Measurements from ENCODE around the gene GPR150. TPM values are rescaled to one million over a fixed set of nuclear protein-coding genes. Genes with fewer than 3 reads are reported as not detected.

The GPR150 gene
- polyA plus RNA-seq, 2 donors = 0.05 TPM; not detected in 1

DNA sequence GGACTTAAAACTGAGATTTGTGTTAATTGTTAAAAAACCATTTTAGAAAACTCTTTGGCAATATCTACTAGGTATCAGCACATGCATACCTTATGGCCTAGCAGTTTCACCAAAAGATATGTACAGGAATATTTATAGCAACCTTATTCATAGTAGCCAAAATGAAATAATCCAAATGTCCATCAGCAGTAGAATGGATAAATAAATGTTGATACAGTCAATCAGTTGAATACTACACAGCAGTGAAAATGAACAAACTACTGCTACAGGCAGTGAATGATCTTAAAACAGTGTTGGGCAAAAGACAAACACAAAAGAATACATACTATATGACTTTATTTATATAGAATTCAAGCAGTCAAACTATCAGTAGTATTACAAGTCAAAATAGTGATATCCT lies 43.1 kb downstream of the GPR150 start:
- no peaks in the 10 kb centered on the region for H3K36me3 ChIP-seq (ENCODE audit: control insufficient read depth in 2 of 2, insufficient read depth in 2 of 2, low read length in 1 of 2)
- no peak overlapping the region for H3K4me3 ChIP-seq (ENCODE audit: low read depth in 1 of 2, low read length in 2 of 2)

DNA sequence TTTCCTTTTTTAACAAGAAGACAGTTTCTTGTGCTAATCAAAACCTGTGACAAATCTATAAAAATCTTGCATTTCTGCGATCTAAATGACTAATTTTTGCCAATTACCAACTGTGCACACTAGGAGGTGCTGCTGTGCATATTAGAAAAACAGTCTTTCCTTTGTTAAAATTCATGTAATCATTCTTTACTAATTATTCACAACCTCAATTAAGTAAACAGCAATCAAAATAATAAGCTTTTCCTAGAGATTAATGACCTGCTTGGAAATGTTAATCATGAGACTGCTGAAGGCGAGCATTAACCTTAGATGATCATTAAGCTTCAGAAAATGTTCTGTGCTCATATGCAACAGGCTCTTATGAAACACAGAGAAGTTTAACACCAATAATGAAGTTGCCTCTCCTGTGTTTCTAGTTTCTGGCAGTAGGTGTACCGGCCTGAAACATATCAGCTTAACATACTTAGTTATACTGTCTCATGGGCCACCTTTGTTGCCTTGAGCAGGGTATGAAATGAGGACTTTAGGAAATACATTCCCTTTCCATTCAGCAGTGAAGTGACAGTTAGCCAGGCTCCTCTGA lies 44.4 kb downstream of the GPR150 start:
- Histone ChIP-seq H3K36me3 (ENCODE audit: control insufficient read depth in 2 of 2, insufficient read depth in 2 of 2, low read length in 1 of 2) (no peaks in the 10 kb centered on the region), H3K27ac (ENCODE audit: low read depth in 2 of 2, low read length in 1 of 2) (peak overlapping the region in 1 of 2 donors; percentile 42), H3K4me1 (ENCODE audit: control insufficient read depth in 2 of 2, insufficient read depth in 2 of 2, low read length in 1 of 2) (no peaks in the 10 kb centered on the region), H3K4me3 (ENCODE audit: low read depth in 1 of 2, low read length in 2 of 2) (no peak overlapping the region), H3K9me3 (ENCODE audit: control insufficient read depth in 2 of 2, insufficient read depth in 1 of 2, low read depth in 1 of 2, low read length in 1 of 2) (no peaks in the 10 kb centered on the region), H3K27me3 (ENCODE audit: control insufficient read depth in 1 of 2, insufficient read depth in 2 of 2, low read length in 2 of 2) (no peaks in the 10 kb centered on the region)
- WGBS, 2 donors = 7 to 11% methylated on average over 3 of the region's 3 CpGs

More for the DNA sequence above, 43.1 kb downstream of the GPR150 start:
- H3K4me1 ChIP-seq (ENCODE audit: control insufficient read depth in 2 of 2, insufficient read depth in 2 of 2, low read length in 1 of 2) = no peaks in the 10 kb centered on the region
- no peaks in the 10 kb centered on the region for H3K9me3 ChIP-seq (ENCODE audit: control insufficient read depth in 2 of 2, insufficient read depth in 1 of 2, low read depth in 1 of 2, low read length in 1 of 2)
- no peaks in the 10 kb centered on the region for H3K27me3 ChIP-seq (ENCODE audit: control insufficient read depth in 1 of 2, insufficient read depth in 2 of 2, low read length in 2 of 2)
- no peak overlapping the region for H3K27ac ChIP-seq (ENCODE audit: low read depth in 2 of 2, low read length in 1 of 2)

DNA sequence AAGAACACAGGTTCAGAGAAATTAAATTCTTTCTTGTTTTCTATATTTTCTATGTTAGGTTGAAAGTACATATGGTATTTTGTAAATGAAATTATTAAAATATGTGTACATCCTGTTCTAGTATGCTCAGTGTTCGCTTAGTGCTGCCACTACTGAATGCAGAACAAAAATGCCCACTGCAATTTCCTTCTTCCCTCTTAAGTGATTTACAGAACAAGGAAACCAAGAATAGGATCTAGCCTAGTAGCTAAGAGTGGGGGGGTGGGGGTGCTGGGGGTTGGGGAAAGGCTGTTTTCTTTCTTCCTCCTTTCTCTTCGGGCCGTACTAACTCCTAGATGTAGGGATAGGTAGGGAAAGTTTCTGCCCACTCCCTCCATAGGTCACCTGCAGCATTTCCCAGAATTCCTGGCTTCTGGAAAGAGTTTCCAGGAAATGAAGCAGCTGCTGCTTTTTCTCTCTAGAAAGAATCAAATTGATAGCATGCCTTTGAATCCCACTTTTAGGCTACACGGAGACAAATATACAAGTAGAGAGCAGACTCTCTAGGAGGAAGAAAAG lies 47.3 kb downstream of the GPR150 start:
- Histone ChIP-seq H3K36me3 (ENCODE audit: control insufficient read depth in 2 of 2, insufficient read depth in 2 of 2, low read length in 1 of 2) (no peaks in the 10 kb centered on the region), H3K27me3 (ENCODE audit: control insufficient read depth in 1 of 2, insufficient read depth in 2 of 2, low read length in 2 of 2) (no peaks in the 10 kb centered on the region), H3K9me3 (ENCODE audit: control insufficient read depth in 2 of 2, insufficient read depth in 1 of 2, low read depth in 1 of 2, low read length in 1 of 2) (no peaks in the 10 kb centered on the region), H3K27ac (ENCODE audit: low read depth in 2 of 2, low read length in 1 of 2) (no peak overlapping the region), H3K4me3 (ENCODE audit: low read depth in 1 of 2, low read length in 2 of 2) (no peak overlapping the region), H3K4me1 (ENCODE audit: control insufficient read depth in 2 of 2, insufficient read depth in 2 of 2, low read length in 1 of 2) (no peaks in the 10 kb centered on the region)
- 68 to 80% methylated on average over 4 of the region's 4 CpGs for WGBS, 2 donors

DNA sequence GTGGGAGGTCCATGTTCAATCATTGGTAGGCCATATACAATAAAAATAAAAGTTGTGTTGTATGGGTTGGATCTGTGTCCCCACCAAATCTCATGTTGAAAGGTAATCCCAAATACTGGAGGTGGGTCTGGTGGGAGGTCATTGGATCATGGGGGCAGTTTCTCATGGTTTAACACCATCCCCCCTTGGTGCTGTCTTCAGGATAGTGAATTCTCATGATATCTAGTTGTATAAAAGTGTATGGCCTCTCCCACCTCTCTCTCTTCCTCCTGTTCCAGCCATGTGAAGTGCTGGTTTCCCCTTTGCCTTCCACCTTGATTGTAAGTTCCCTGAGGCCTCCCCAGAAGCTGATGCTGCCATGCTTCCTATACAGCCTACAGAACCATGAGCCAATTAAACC lies 47.8 kb downstream of the GPR150 start:
- no peaks in the 10 kb centered on the region for H3K9me3 ChIP-seq (ENCODE audit: control insufficient read depth in 2 of 2, insufficient read depth in 1 of 2, low read depth in 1 of 2, low read length in 1 of 2)
- no peak overlapping the region for H3K4me3 ChIP-seq (ENCODE audit: low read depth in 1 of 2, low read length in 2 of 2)
- no peaks in the 10 kb centered on the region for H3K27me3 ChIP-seq (ENCODE audit: control insufficient read depth in 1 of 2, insufficient read depth in 2 of 2, low read length in 2 of 2)
- no peaks in the 10 kb centered on the region for H3K4me1 ChIP-seq (ENCODE audit: control insufficient read depth in 2 of 2, insufficient read depth in 2 of 2, low read length in 1 of 2)
- no peaks in the 10 kb centered on the region for H3K36me3 ChIP-seq (ENCODE audit: control insufficient read depth in 2 of 2, insufficient read depth in 2 of 2, low read length in 1 of 2)
- H3K27ac ChIP-seq (ENCODE audit: low read depth in 2 of 2, low read length in 1 of 2) = no peak overlapping the region

DNA sequence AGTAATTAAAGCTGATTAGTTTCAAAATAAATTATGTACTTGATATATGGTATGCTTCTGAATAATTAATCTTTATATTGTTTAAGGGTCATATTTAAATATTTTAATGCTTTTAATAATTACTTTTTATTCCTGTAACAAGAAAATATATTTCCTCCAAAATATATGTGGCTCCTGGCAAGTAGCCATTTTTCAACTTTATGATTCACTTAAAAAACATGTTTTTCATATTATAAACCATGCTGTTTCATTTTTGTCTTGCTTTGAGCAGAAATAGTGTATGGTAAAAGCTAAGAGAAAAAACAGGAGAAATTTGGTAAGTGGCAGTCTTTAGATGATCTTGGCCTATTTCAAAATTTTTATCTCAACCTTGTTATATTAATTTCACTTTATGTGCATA lies 48.3 kb downstream of the GPR150 start:
- no peaks in the 10 kb centered on the region for H3K4me1 ChIP-seq (ENCODE audit: control insufficient read depth in 2 of 2, insufficient read depth in 2 of 2, low read length in 1 of 2)
- no peaks in the 10 kb centered on the region for H3K27me3 ChIP-seq (ENCODE audit: control insufficient read depth in 1 of 2, insufficient read depth in 2 of 2, low read length in 2 of 2)
- H3K27ac ChIP-seq (ENCODE audit: low read depth in 2 of 2, low read length in 1 of 2) = no peak overlapping the region
- no peaks in the 10 kb centered on the region for H3K36me3 ChIP-seq (ENCODE audit: control insufficient read depth in 2 of 2, insufficient read depth in 2 of 2, low read length in 1 of 2)
- no peaks in the 10 kb centered on the region for H3K9me3 ChIP-seq (ENCODE audit: control insufficient read depth in 2 of 2, insufficient read depth in 1 of 2, low read depth in 1 of 2, low read length in 1 of 2)
- no peak overlapping the region for H3K4me3 ChIP-seq (ENCODE audit: low read depth in 1 of 2, low read length in 2 of 2)

DNA sequence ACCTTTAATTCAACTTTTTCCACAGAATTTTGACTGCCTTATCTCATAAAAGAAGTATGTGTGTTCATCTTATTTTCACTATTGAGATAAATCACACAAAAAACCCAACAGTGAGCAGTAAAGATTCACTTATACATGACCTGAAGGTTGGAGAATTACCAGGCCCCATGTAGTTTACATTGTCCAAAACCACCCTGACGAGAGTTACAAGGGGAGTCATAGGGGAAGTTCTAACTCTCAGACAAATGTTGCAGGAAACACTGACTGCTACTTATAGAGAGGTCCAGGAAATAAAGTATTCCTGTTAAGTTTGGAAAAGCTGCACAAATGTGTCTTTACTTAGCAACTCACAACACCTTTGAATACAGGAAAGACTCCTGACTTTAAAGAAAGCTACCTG lies 48.8 kb downstream of the GPR150 start:
- no peak overlapping the region for H3K27ac ChIP-seq (ENCODE audit: low read depth in 2 of 2, low read length in 1 of 2)
- WGBS, 2 donors = 76 to 85% methylated on average over 1 of the region's 1 CpG
- H3K27me3 ChIP-seq (ENCODE audit: control insufficient read depth in 1 of 2, insufficient read depth in 2 of 2, low read length in 2 of 2) = no peaks in the 10 kb centered on the region
- no peaks in the 10 kb centered on the region for H3K36me3 ChIP-seq (ENCODE audit: control insufficient read depth in 2 of 2, insufficient read depth in 2 of 2, low read length in 1 of 2)
- H3K4me3 ChIP-seq (ENCODE audit: low read depth in 1 of 2, low read length in 2 of 2) = no peak overlapping the region
- H3K4me1 ChIP-seq (ENCODE audit: control insufficient read depth in 2 of 2, insufficient read depth in 2 of 2, low read length in 1 of 2) = no peaks in the 10 kb centered on the region
- H3K9me3 ChIP-seq (ENCODE audit: control insufficient read depth in 2 of 2, insufficient read depth in 1 of 2, low read depth in 1 of 2, low read length in 1 of 2) = no peaks in the 10 kb centered on the region

DNA sequence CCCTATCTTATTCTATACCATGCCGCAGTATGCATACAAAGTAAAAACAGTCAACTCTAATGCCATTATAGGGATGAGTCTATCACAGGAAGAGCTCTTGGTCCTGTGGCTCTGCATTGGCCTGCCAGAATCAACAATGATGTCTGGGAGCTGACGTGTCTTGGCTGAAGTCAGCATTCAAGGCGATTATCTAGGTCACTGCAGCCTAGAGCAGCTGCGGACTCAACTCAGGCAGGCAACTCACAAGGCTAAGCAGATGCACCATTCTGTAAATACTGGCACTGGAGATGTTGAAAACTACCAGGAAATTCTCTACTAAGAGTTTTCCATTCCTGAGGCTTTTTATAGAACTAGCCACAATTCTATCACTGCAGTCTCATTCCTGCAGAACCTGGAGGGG lies 49.7 kb downstream of the GPR150 start:
- H3K27ac ChIP-seq (ENCODE audit: low read depth in 2 of 2, low read length in 1 of 2) = no peak overlapping the region
- no peak overlapping the region for H3K4me3 ChIP-seq (ENCODE audit: low read depth in 1 of 2, low read length in 2 of 2)

DNA sequence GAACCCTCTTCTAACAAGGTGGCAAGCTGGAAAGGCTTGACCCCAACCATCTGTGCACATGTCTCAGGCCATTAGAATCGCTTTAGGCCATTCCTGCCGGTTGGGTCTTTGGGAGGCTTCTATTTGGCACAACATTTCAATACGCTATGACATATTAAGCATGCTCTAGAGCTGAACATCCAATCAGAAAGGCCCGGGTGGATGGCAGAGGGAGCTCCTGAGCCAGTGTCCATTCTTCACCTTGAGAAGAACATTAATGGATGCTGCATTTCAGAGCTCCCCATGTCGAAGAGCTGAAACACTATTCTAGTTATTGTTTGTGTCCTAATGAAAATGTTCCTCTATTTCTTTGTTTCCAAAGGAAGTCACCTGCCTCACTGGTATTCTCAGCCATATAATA lies 50.1 kb downstream of the GPR150 start:
- no peaks in the 10 kb centered on the region for H3K36me3 ChIP-seq (ENCODE audit: control insufficient read depth in 2 of 2, insufficient read depth in 2 of 2, low read length in 1 of 2)
- H3K4me3 ChIP-seq (ENCODE audit: low read depth in 1 of 2, low read length in 2 of 2) = no peak overlapping the region
- no peak overlapping the region for H3K27ac ChIP-seq (ENCODE audit: low read depth in 2 of 2, low read length in 1 of 2)
- no peaks in the 10 kb centered on the region for H3K9me3 ChIP-seq (ENCODE audit: control insufficient read depth in 2 of 2, insufficient read depth in 1 of 2, low read depth in 1 of 2, low read length in 1 of 2)
- H3K27me3 ChIP-seq (ENCODE audit: control insufficient read depth in 1 of 2, insufficient read depth in 2 of 2, low read length in 2 of 2) = no peaks in the 10 kb centered on the region
- H3K4me1 ChIP-seq (ENCODE audit: control insufficient read depth in 2 of 2, insufficient read depth in 2 of 2, low read length in 1 of 2) = no peaks in the 10 kb centered on the region
- WGBS, 2 donors = 88 to 89% methylated on average over 5 of the region's 5 CpGs

More for the DNA sequence above, 49.7 kb downstream of the GPR150 start:
- WGBS, 2 donors = 56% methylated on average over 4 of the region's 4 CpGs
- no peaks in the 10 kb centered on the region for H3K27me3 ChIP-seq (ENCODE audit: control insufficient read depth in 1 of 2, insufficient read depth in 2 of 2, low read length in 2 of 2)
- H3K4me1 ChIP-seq (ENCODE audit: control insufficient read depth in 2 of 2, insufficient read depth in 2 of 2, low read length in 1 of 2) = no peaks in the 10 kb centered on the region
- no peaks in the 10 kb centered on the region for H3K9me3 ChIP-seq (ENCODE audit: control insufficient read depth in 2 of 2, insufficient read depth in 1 of 2, low read depth in 1 of 2, low read length in 1 of 2)
- no peaks in the 10 kb centered on the region for H3K36me3 ChIP-seq (ENCODE audit: control insufficient read depth in 2 of 2, insufficient read depth in 2 of 2, low read length in 1 of 2)

DNA sequence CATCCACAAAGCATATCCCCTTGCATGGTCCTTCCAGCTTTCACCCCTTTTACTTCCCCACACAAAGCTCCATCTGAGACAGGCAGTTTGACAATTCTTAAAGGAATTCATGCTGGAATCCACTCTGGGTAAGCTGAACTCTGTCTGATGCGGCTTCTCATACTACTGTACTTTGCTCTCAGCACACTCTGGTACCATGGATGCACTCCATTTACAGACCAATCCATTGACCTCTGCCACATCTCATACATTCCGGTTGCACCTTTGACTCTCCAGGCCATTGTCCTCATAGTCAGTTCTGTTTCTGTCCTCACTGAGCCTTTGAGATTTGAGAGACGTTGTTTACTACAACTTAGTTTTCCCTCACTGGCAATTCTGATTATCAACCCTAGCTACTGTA lies 50.7 kb downstream of the GPR150 start:
- Histone ChIP-seq H3K36me3 (ENCODE audit: control insufficient read depth in 2 of 2, insufficient read depth in 2 of 2, low read length in 1 of 2) (no peaks in the 10 kb centered on the region), H3K27me3 (ENCODE audit: control insufficient read depth in 1 of 2, insufficient read depth in 2 of 2, low read length in 2 of 2) (no peaks in the 10 kb centered on the region), H3K4me3 (ENCODE audit: low read depth in 1 of 2, low read length in 2 of 2) (no peak overlapping the region), H3K9me3 (ENCODE audit: control insufficient read depth in 2 of 2, insufficient read depth in 1 of 2, low read depth in 1 of 2, low read length in 1 of 2) (no peaks in the 10 kb centered on the region), H3K4me1 (ENCODE audit: control insufficient read depth in 2 of 2, insufficient read depth in 2 of 2, low read length in 1 of 2) (no peaks in the 10 kb centered on the region), H3K27ac (ENCODE audit: low read depth in 2 of 2, low read length in 1 of 2) (no peak overlapping the region)
- WGBS, 2 donors = 95 to 98% methylated on average over 3 of the region's 3 CpGs

All from esophagus (tissue), 2 donors.